Measurements from ENCODE around the gene SLC24A3.

Gene SLC24A3

GRCh38 chr20:19478320-19478895 lies 266.0 kb downstream of the SLC24A3 start:
- TF ChIP-seq POLR2AphosphoS5 (IDR thresholded peaks at IDR 0.05; ENCODE audit: borderline replicate concordance, low read depth, low read length) (no peak), EZH2 (IDR thresholded peaks at IDR 0.05) (no peak), FOXP2 (optimal IDR thresholded peaks at IDR 0.05; ENCODE audit: control extremely low read depth, extremely low read length, insufficient read depth) (no peak)
- Histone ChIP-seq H3K9ac (ENCODE audit: insufficient read length) (no peak overlapping the region), H3K9me3 (ENCODE audit: low read depth, low read length) (no peaks in the 10 kb centered on the region), H3K36me3 (ENCODE audit: insufficient read depth, low read length) (no peaks in the 10 kb centered on the region), H3K4me3 (no peak overlapping the region), H3K27ac (no peak overlapping the region)
- DNase-seq (ENCODE audit: low read depth, low spot score), result no peak

GRCh38 chr20:19482726-19483125 lies 270.3 kb downstream of the SLC24A3 start:
- Histone ChIP-seq H3K36me3 (ENCODE audit: insufficient read depth, low read length) (no peaks in the 10 kb centered on the region), H3K9me3 (ENCODE audit: low read depth, low read length) (no peaks in the 10 kb centered on the region), H3K9ac (ENCODE audit: insufficient read length) (no peak overlapping the region), H3K27ac (no peak overlapping the region), H3K4me3 (no peak overlapping the region)
- no peak for DNase-seq (ENCODE audit: low read depth, low spot score)
- TF ChIP-seq POLR2AphosphoS5 (IDR thresholded peaks at IDR 0.05; ENCODE audit: borderline replicate concordance, low read depth, low read length) (no peak), EZH2 (IDR thresholded peaks at IDR 0.05) (no peak), FOXP2 (optimal IDR thresholded peaks at IDR 0.05; ENCODE audit: control extremely low read depth, extremely low read length, insufficient read depth) (no peak)

GRCh38 chr20:19483309-19483708 lies 270.9 kb downstream of the SLC24A3 start:
- TF ChIP-seq EZH2 (IDR thresholded peaks at IDR 0.05) (no peak), FOXP2 (optimal IDR thresholded peaks at IDR 0.05; ENCODE audit: control extremely low read depth, extremely low read length, insufficient read depth) (no peak), POLR2AphosphoS5 (IDR thresholded peaks at IDR 0.05; ENCODE audit: borderline replicate concordance, low read depth, low read length) (no peak)
- H3K9ac ChIP-seq (ENCODE audit: insufficient read length), result no peak overlapping the region
- H3K4me3 ChIP-seq, result no peak overlapping the region
- no peaks in the 10 kb centered on the region for H3K36me3 ChIP-seq (ENCODE audit: insufficient read depth, low read length)
- no peaks in the 10 kb centered on the region for H3K9me3 ChIP-seq (ENCODE audit: low read depth, low read length)
- no peak for DNase-seq (ENCODE audit: low read depth, low spot score)
- H3K27ac ChIP-seq, result no peak overlapping the region

GRCh38 chr20:19486446-19486845 lies 274.0 kb downstream of the SLC24A3 start:
- Histone ChIP-seq H3K9me3 (ENCODE audit: low read depth, low read length) (no peaks in the 10 kb centered on the region), H3K36me3 (ENCODE audit: insufficient read depth, low read length) (no peaks in the 10 kb centered on the region), H3K4me3 (no peak overlapping the region), H3K27ac (no peak overlapping the region), H3K9ac (ENCODE audit: insufficient read length) (no peak overlapping the region)
- TF ChIP-seq POLR2AphosphoS5 (IDR thresholded peaks at IDR 0.05; ENCODE audit: borderline replicate concordance, low read depth, low read length) (no peak), EZH2 (IDR thresholded peaks at IDR 0.05) (no peak), FOXP2 (optimal IDR thresholded peaks at IDR 0.05; ENCODE audit: control extremely low read depth, extremely low read length, insufficient read depth) (no peak)
- DNase-seq (ENCODE audit: low read depth, low spot score), result no peak

GRCh38 chr20:19487420-19487819 lies 275.0 kb downstream of the SLC24A3 start:
- no peaks in the 10 kb centered on the region for H3K9me3 ChIP-seq (ENCODE audit: low read depth, low read length)
- H3K4me3 ChIP-seq, result no peak overlapping the region
- no peak for DNase-seq (ENCODE audit: low read depth, low spot score)
- no peak overlapping the region for H3K27ac ChIP-seq
- TF ChIP-seq EZH2 (IDR thresholded peaks at IDR 0.05) (no peak), FOXP2 (optimal IDR thresholded peaks at IDR 0.05; ENCODE audit: control extremely low read depth, extremely low read length, insufficient read depth) (no peak), POLR2AphosphoS5 (IDR thresholded peaks at IDR 0.05; ENCODE audit: borderline replicate concordance, low read depth, low read length) (no peak)
- H3K9ac ChIP-seq (ENCODE audit: insufficient read length), result no peak overlapping the region
- H3K36me3 ChIP-seq (ENCODE audit: insufficient read depth, low read length), result no peaks in the 10 kb centered on the region

GRCh38 chr20:19491241-19491640 lies 278.8 kb downstream of the SLC24A3 start:
- Histone ChIP-seq H3K9me3 (ENCODE audit: low read depth, low read length) (no peaks in the 10 kb centered on the region), H3K36me3 (ENCODE audit: insufficient read depth, low read length) (no peaks in the 10 kb centered on the region), H3K27ac (no peak overlapping the region), H3K4me3 (no peak overlapping the region), H3K9ac (ENCODE audit: insufficient read length) (no peak overlapping the region)
- no peak for TF ChIP-seq EZH2 (IDR thresholded peaks at IDR 0.05)
- TF ChIP-seq FOXP2 (optimal IDR thresholded peaks at IDR 0.05; ENCODE audit: control extremely low read depth, extremely low read length, insufficient read depth), result no peak
- no peak for TF ChIP-seq POLR2AphosphoS5 (IDR thresholded peaks at IDR 0.05; ENCODE audit: borderline replicate concordance, low read depth, low read length)
- DNase-seq (ENCODE audit: low read depth, low spot score), result no peak

- H3K27ac ChIP-seq, result no peak overlapping the region
- no peak overlapping the region for H3K9ac ChIP-seq (ENCODE audit: insufficient read length)
- no peak for DNase-seq (ENCODE audit: low read depth, low spot score)
- no peaks in the 10 kb centered on the region for H3K36me3 ChIP-seq (ENCODE audit: insufficient read depth, low read length)
- no peaks in the 10 kb centered on the region for H3K9me3 ChIP-seq (ENCODE audit: low read depth, low read length)
- TF ChIP-seq POLR2AphosphoS5 (IDR thresholded peaks at IDR 0.05; ENCODE audit: borderline replicate concordance, low read depth, low read length) (no peak), EZH2 (IDR thresholded peaks at IDR 0.05) (no peak), FOXP2 (optimal IDR thresholded peaks at IDR 0.05; ENCODE audit: control extremely low read depth, extremely low read length, insufficient read depth) (no peak)
- H3K4me3 ChIP-seq, result no peak overlapping the region
Observed at GRCh38 chr20:19492116-19492515, 279.7 kb downstream of the SLC24A3 start.

- no peak overlapping the region for H3K27ac ChIP-seq
Observed at GRCh38 chr20:19492687-19493336, 280.4 kb downstream of the SLC24A3 start.

More at GRCh38 chr20:19492687-19493336, 280.4 kb downstream of the SLC24A3 start:
- Histone ChIP-seq H3K9ac (ENCODE audit: insufficient read length) (no peak overlapping the region), H3K9me3 (ENCODE audit: low read depth, low read length) (no peaks in the 10 kb centered on the region), H3K36me3 (ENCODE audit: insufficient read depth, low read length) (no peaks in the 10 kb centered on the region), H3K4me3 (no peak overlapping the region)
- DNase-seq (ENCODE audit: low read depth, low spot score), result no peak
- TF ChIP-seq EZH2 (IDR thresholded peaks at IDR 0.05) (no peak), FOXP2 (optimal IDR thresholded peaks at IDR 0.05; ENCODE audit: control extremely low read depth, extremely low read length, insufficient read depth) (no peak), POLR2AphosphoS5 (IDR thresholded peaks at IDR 0.05; ENCODE audit: borderline replicate concordance, low read depth, low read length) (no peak)
